Hepatocyte (in vitro differentiated cells): ENCODE measurements around the gene BLOC1S4.

Experiments
- EZH2 ChIP-seq: fragments of 200-600 bp; sonication (generic); IDR thresholded peaks from 2 replicates; pipeline ENCODE4 v1.6.1; 2016; ENCODE audit warnings: antibody characterized with exemption, mild to moderate bottlenecking, borderline replicate concordance
- EZH2phosphoT487 ChIP-seq: fragments of 200-600 bp; sonication (generic); IDR thresholded peaks from one replicate; pipeline ENCODE4 v1.6.1; 2018; ENCODE audit warnings: antibody characterized with exemption, mild to moderate bottlenecking, low read depth, moderate library complexity; ENCODE audit not compliant: unreplicated experiment, severe bottlenecking
- TF ChIP-seq, protein P1 (sequence below): fragments of 200-600 bp; sonication (generic); IDR thresholded peaks from 2 replicates; pipeline ENCODE4 v1.5.1; 2016; ENCODE audit warnings: antibody characterized with exemption, mild to moderate bottlenecking; ENCODE audit not compliant: poor library complexity

DNA sequence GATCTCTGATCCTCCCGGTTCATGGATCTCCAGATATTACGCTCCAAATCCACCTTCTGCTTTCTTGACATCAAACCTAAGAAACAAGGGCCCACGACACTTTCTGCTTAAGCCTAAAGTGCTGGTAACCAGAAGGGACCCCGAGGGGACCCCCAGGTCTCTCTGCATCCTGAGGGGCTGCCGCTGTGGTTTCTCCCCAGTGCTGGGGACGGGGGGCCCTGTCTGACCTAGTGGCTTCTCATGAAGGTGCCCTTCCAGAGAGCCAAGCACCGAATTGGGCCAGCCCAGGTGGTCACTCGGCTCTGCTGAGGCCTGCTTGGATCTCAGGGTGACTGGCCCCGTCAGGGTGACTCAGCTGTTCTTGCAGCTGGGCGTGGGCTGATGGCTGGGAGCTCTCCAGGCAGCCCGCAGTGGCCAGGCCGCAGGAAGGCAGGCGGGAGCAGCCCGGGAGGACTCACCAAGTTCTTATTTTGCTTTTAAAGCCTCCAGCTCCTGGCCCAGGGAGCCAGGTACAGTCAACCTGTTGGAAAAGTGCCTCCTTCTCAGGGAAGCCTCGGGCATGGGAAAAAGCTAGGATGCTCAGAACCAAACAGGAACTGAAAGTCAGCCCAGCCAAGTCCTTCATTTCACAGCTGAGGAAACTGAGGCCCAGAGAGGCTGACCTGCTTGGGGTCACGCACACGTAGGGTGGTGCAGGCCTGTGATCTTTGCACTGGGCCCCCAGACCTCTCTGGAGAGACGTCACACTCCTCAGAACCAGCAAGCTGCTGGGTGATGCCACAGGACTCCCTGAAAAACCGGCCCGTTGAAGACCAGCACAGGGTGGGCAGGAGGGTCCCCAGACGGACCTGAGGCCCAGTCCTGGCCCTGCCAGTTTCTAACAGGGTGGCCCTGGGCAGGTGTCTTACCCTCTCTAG is 16.7 kb downstream of the BLOC1S4 start:
- TF ChIP-seq, protein P1, sequence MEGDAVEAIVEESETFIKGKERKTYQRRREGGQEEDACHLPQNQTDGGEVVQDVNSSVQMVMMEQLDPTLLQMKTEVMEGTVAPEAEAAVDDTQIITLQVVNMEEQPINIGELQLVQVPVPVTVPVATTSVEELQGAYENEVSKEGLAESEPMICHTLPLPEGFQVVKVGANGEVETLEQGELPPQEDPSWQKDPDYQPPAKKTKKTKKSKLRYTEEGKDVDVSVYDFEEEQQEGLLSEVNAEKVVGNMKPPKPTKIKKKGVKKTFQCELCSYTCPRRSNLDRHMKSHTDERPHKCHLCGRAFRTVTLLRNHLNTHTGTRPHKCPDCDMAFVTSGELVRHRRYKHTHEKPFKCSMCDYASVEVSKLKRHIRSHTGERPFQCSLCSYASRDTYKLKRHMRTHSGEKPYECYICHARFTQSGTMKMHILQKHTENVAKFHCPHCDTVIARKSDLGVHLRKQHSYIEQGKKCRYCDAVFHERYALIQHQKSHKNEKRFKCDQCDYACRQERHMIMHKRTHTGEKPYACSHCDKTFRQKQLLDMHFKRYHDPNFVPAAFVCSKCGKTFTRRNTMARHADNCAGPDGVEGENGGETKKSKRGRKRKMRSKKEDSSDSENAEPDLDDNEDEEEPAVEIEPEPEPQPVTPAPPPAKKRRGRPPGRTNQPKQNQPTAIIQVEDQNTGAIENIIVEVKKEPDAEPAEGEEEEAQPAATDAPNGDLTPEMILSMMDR = no peak
- TF ChIP-seq EZH2 (no peak), EZH2phosphoT487 (no peak)
